ENCODE results near the gene SIGLEC12.
A peak's percentile ranks its signal among the peaks of the same experiment; 100 is the strongest.
"Not testable (repeated sequence)": the region's sequence is repeated elsewhere in the genome, so short reads cannot be mapped to it uniquely, and the experiment has no call there.

SIGLEC12 gene

GRCh38 chr19:51479531-51480331, 21.9 kb downstream of the SIGLEC12 start:
- no peak for DNase-seq (ENCODE audit: low spot score)

- no peak for DNase-seq (ENCODE audit: low spot score)
Measured at GRCh38 chr19:51478381-51479234, 23.0 kb downstream of the SIGLEC12 start, which contains the start of gene CEACAM18. CEACAM18 (plus strand) TSS chr19:51478539.

GRCh38 chr19:51477344-51477743, 24.3 kb downstream of the SIGLEC12 start:
- DNase-seq (ENCODE audit: low spot score) = no peak

GRCh38 chr19:51476164-51476563, 25.4 kb downstream of the SIGLEC12 start:
- no peak for DNase-seq (ENCODE audit: low spot score)

GRCh38 chr19:51473009-51473707, 28.4 kb downstream of the SIGLEC12 start:
- DNase-seq (ENCODE audit: low spot score) = peak; percentile 68

GRCh38 chr19:51472607-51473006, 29.0 kb downstream of the SIGLEC12 start:
- DNase-seq (ENCODE audit: low spot score) = no peak

GRCh38 chr19:51471527-51471926, 30.1 kb downstream of the SIGLEC12 start:
- DNase-seq (ENCODE audit: low spot score) = no peak

GRCh38 chr19:51470966-51471365, 30.6 kb downstream of the SIGLEC12 start:
- no peak for DNase-seq (ENCODE audit: low spot score)

- DNase-seq (ENCODE audit: low spot score) = no peak
Measured at GRCh38 chr19:51469629-51470028, 32.0 kb downstream of the SIGLEC12 start.

- DNase-seq (ENCODE audit: low spot score) = no peak
Measured at GRCh38 chr19:51469162-51469561, 32.4 kb downstream of the SIGLEC12 start.

- DNase-seq (ENCODE audit: low spot score) = no peak
Measured at GRCh38 chr19:51468545-51468920, 33.1 kb downstream of the SIGLEC12 start.

GRCh38 chr19:51467864-51468544, 33.6 kb downstream of the SIGLEC12 start:
- DNase-seq (ENCODE audit: low spot score) = no peak

- peak; percentile 36 for DNase-seq (ENCODE audit: low spot score)
Measured at GRCh38 chr19:51466723-51467122, 34.9 kb downstream of the SIGLEC12 start.

GRCh38 chr19:51463976-51464581, 37.5 kb downstream of the SIGLEC12 start:
- not testable (repeated sequence) for DNase-seq (ENCODE audit: low spot score)

- no peak for DNase-seq (ENCODE audit: low spot score)
Measured at GRCh38 chr19:51462681-51463080, 38.9 kb downstream of the SIGLEC12 start.

GRCh38 chr19:51462276-51462675, 39.3 kb downstream of the SIGLEC12 start:
- DNase-seq (ENCODE audit: low spot score) = no peak

GRCh38 chr19:51461723-51462161, 39.9 kb downstream of the SIGLEC12 start:
- peak; percentile 63 for DNase-seq (ENCODE audit: low spot score)

GRCh38 chr19:51460164-51460992, 41.2 kb downstream of the SIGLEC12 start:
- DNase-seq (ENCODE audit: low spot score) = peak; percentile 26

GRCh38 chr19:51458899-51459505, 42.6 kb downstream of the SIGLEC12 start:
- DNase-seq (ENCODE audit: low spot score) = no peak
